KMS-11 (cell line): ENCODE measurements around the gene FAF2.
A peak's percentile ranks its signal among the peaks of the same experiment; 100 is the strongest.
"Not testable (repeated sequence)": the region's sequence is repeated elsewhere in the genome, so short reads cannot be mapped to it uniquely, and the experiment has no call there.

Experiments
- H2AFZ ChIP-seq: fragments of 200-600 bp; sonication (generic); 2 replicates; pipeline ENCODE4 v1.6.1; 2016; ENCODE audit warnings: antibody characterized with exemption, mixed run types, low read depth
- H3K27ac ChIP-seq: fragments of 200-600 bp; sonication (generic); 2 replicates; pipeline ENCODE4 v1.6.1; 2016; ENCODE audit warnings: mild to moderate bottlenecking, mixed run types
- H3K27me3 ChIP-seq: fragments of 200-600 bp; sonication (generic); 2 replicates; pipeline ENCODE4 v1.6.1; 2017; ENCODE audit warnings: mild to moderate bottlenecking, low read depth, mixed run types, moderate library complexity; ENCODE audit not compliant: insufficient read depth
- H3K36me3 ChIP-seq: fragments of 200-600 bp; sonication (generic); 2 replicates; pipeline ENCODE4 v1.6.1; 2017; ENCODE audit warnings: mild to moderate bottlenecking, mixed run types; ENCODE audit not compliant: insufficient read depth
- H3K4me1 ChIP-seq: fragments of 200-600 bp; sonication (generic); 2 replicates; pipeline ENCODE4 v1.6.1; 2016; ENCODE audit warnings: mild to moderate bottlenecking, low read depth, mixed run types; ENCODE audit not compliant: poor library complexity, severe bottlenecking
- H3K4me2 ChIP-seq: fragments of 200-600 bp; sonication (generic); 2 replicates; pipeline ENCODE4 v1.7.0; 2016; ENCODE audit warnings: mild to moderate bottlenecking, mixed run types
- H3K4me3 ChIP-seq: fragments of 200-600 bp; sonication (generic); IDR thresholded peaks from 2 replicates; pipeline ENCODE4 v1.6.1; 2017; ENCODE audit warnings: low read depth, low read length, mixed read lengths; ENCODE audit not compliant: insufficient read depth
- H3K79me2 ChIP-seq: fragments of 200-600 bp; sonication (generic); 2 replicates; pipeline ENCODE4 v1.6.1; 2016; ENCODE audit warnings: low read depth, mixed run types; ENCODE audit not compliant: insufficient read depth
- H3K9ac ChIP-seq: fragments of 200-600 bp; sonication (generic); 2 replicates; pipeline ENCODE4 v1.6.1; 2016; ENCODE audit warnings: mild to moderate bottlenecking, mixed run types
- H4K20me1 ChIP-seq: fragments of 200-600 bp; sonication (generic); 2 replicates; pipeline ENCODE4 v1.6.1; 2016; ENCODE audit warnings: mild to moderate bottlenecking, mixed run types; ENCODE audit not compliant: insufficient read depth
- TF ChIP-seq, protein P1 (sequence below): fragments of 200-600 bp; sonication (generic); conservative IDR thresholded peaks from 2 replicates; pipeline ENCODE4 v1.6.1; 2017; ENCODE audit warnings: low read depth, mild to moderate bottlenecking, antibody characterized with exemption, low read length, moderate library complexity, mixed read lengths

The FAF2 gene

DNA sequence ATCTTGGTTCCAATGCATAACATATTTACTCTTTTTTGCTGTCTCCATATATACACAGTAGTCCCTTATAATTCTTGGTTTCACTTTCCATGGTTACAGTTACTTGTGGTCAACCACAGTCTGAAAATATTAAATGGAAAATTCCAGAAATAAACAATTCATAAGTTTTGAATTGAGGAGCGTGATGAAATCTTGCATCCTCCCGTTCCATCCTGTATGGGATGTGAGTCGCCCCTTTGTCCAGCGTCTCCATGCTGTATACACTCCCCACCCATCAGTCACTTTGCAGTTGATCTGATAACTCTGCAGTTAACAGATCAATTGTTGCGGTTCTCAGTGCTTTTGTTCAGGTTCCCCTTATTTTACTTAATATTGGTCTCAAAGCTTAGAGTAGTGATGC lies 11.5 kb upstream of the FAF2 start:
- H3K79me2 ChIP-seq, result no peaks in the 10 kb centered on the region
- peak overlapping the region; percentile 76 for H3K27ac ChIP-seq
- H3K27me3 ChIP-seq, result no peaks in the 10 kb centered on the region
- peak overlapping the region; percentile 40 for H3K9ac ChIP-seq
- TF ChIP-seq, protein P1, sequence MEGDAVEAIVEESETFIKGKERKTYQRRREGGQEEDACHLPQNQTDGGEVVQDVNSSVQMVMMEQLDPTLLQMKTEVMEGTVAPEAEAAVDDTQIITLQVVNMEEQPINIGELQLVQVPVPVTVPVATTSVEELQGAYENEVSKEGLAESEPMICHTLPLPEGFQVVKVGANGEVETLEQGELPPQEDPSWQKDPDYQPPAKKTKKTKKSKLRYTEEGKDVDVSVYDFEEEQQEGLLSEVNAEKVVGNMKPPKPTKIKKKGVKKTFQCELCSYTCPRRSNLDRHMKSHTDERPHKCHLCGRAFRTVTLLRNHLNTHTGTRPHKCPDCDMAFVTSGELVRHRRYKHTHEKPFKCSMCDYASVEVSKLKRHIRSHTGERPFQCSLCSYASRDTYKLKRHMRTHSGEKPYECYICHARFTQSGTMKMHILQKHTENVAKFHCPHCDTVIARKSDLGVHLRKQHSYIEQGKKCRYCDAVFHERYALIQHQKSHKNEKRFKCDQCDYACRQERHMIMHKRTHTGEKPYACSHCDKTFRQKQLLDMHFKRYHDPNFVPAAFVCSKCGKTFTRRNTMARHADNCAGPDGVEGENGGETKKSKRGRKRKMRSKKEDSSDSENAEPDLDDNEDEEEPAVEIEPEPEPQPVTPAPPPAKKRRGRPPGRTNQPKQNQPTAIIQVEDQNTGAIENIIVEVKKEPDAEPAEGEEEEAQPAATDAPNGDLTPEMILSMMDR, result no peak
- H3K4me3 ChIP-seq, result no peak overlapping the region
- H3K4me1 ChIP-seq, result peaks cover 20% of the 10 kb centered on the region
- peak overlapping the region; percentile 17; the same call in 1 of the 2 replicates for H2AFZ ChIP-seq
- H3K36me3 ChIP-seq, result no peaks in the 10 kb centered on the region
- H3K4me2 ChIP-seq, result peak overlapping the region; percentile 57
- H4K20me1 ChIP-seq, result no peaks in the 10 kb centered on the region

DNA sequence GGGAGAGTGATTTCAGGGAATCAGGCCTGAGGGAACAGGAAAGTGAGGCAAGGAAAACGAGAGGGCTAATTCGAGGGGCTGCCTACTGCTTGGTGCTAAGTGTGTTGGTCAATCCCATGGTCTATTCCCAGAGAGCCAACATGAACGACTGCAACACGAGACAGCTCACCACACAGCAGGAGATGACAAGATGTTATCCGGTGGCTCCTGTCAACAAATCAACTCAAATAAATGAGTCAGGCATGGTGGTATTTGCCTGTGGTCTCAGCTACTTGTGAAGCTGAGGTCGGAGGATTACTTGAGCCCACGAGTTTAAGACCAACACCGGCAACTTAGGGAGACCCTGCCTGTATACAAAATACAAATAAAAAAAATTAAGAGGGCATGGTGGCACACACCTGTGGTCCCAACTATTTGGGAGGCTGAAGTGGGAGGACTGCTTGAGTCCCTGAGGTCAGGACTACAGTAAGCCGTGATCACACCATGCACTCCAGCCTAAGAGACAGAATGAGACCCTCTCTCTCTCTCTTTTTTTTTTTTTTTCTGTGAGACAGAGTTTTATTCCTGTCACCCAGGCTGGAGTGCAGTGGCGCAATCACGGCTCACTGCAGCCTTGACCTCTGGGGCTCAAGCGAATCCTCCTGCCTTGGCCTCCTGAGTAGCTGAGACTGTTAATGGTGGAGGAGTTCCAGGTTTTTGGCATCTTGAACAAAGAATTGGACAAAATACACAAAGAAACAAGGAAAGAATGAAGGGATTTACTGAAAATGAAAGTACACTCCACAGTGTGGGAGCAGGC lies 9.0 kb upstream of the FAF2 start:
- Histone ChIP-seq H4K20me1 (no peaks in the 10 kb centered on the region), H3K79me2 (no peaks in the 10 kb centered on the region), H3K36me3 (no peaks in the 10 kb centered on the region), H3K27ac (no peak overlapping the region), H3K4me2 (no peak overlapping the region), H2AFZ (no peak overlapping the region), H3K9ac (no peak overlapping the region), H3K4me1 (peaks cover 20% of the 10 kb centered on the region), H3K4me3 (no peak overlapping the region), H3K27me3 (no peaks in the 10 kb centered on the region)
- TF ChIP-seq, protein P1, result no peak

DNA sequence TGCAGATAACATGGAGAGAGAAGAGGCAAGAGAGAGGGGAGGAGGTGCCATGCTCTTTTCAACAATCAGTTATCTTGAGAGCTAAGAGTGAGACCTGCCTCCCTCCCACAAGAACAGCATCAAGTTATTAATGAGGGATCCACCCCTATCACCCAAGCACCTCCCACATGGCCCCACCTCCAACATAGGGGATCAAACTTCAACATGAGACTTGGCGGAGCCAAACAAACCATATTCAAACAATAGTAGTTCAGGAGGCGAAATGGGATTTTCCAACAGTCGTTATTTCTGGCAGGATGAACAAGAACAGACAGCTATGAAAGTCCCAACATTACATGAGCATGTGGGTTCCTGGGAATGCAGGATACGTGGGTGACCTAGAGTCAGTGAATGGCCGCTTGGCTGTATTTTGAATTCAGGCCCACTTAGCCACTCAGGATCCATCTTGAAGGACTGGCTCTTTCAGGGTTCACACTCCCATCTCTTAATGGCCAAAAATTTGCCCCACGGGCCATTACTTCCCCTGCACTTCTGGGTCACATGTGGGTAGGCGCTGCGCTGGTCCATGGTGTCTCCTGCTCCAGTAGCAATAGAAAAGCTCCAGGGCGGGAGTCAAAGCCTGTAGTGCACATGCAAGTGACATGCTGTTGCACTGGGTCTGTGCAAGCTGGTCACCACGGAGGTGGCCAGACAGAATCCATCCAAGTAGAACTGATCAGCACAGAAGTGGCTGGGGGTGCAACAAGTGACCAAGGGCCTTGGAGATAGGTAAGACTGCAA lies 7.1 kb upstream of the FAF2 start:
- no peaks in the 10 kb centered on the region for H4K20me1 ChIP-seq
- H3K9ac ChIP-seq, result no peak overlapping the region
- H3K4me3 ChIP-seq, result no peak overlapping the region
- H3K4me2 ChIP-seq, result no peak overlapping the region
- peaks cover 13% of the 10 kb centered on the region for H3K4me1 ChIP-seq
- TF ChIP-seq, protein P1, result no peak
- H2AFZ ChIP-seq, result no peak overlapping the region
- no peaks in the 10 kb centered on the region for H3K36me3 ChIP-seq
- no peak overlapping the region for H3K27ac ChIP-seq
- no peaks in the 10 kb centered on the region for H3K79me2 ChIP-seq
- H3K27me3 ChIP-seq, result no peaks in the 10 kb centered on the region

DNA sequence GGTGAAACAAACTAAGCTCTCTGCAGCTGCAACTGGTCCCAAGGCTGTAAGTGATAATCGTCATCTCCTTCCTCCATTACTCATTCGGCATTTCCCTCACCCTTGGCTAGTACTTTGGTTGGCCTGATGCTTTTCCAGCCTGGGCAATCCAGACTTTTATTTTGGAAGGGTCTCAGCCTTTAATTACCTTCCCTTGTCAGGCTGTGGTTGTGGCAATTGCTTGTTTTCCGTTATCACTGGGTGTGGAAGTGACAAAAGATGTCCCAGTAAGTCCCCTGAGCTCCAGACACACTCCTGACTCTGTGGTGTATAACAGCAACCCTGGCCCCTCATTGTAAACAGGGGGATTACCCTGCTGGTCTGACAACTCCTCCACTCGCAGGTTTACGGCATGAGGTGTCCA lies 6.3 kb upstream of the FAF2 start:
- peaks cover 8% of the 10 kb centered on the region for H3K4me1 ChIP-seq
- TF ChIP-seq, protein P1, result no peak
- H3K27me3 ChIP-seq, result no peaks in the 10 kb centered on the region
- H3K79me2 ChIP-seq, result no peaks in the 10 kb centered on the region
- no peak overlapping the region for H2AFZ ChIP-seq
- H3K4me2 ChIP-seq, result no peak overlapping the region
- H3K36me3 ChIP-seq, result no peaks in the 10 kb centered on the region
- H4K20me1 ChIP-seq, result no peaks in the 10 kb centered on the region
- H3K27ac ChIP-seq, result no peak overlapping the region
- H3K9ac ChIP-seq, result no peak overlapping the region
- no peak overlapping the region for H3K4me3 ChIP-seq

DNA sequence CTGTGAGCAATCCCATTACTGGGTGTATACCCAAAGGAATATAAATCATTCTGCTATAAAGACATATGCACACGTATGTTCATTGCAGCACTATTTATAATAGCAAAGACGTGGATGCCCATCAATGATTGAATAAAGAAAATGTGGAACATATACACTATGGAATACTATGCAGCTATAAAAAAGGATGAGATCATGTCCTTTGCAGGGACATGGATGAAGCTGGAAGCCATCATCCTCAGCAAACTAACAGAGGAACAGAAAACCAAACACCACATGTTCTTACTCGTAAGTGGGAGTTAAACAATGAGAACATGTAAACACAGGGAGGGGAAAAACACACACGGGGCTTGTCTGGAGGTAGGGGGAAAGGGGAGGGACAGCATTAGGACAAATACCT lies 5.3 kb upstream of the FAF2 start:
- H3K9ac ChIP-seq, H3K4me2 ChIP-seq, H3K4me1 ChIP-seq, H2AFZ ChIP-seq, H4K20me1 ChIP-seq, H3K27me3 ChIP-seq, H3K36me3 ChIP-seq, H3K27ac ChIP-seq, H3K4me3 ChIP-seq, H3K79me2 ChIP-seq: not testable (repeated sequence)
